Measurements from ENCODE around the gene CPSF7.
"Not testable (repeated sequence)": the region's sequence is repeated elsewhere in the genome, so short reads cannot be mapped to it uniquely, and the experiment has no call there.

The CPSF7 gene, protein sequence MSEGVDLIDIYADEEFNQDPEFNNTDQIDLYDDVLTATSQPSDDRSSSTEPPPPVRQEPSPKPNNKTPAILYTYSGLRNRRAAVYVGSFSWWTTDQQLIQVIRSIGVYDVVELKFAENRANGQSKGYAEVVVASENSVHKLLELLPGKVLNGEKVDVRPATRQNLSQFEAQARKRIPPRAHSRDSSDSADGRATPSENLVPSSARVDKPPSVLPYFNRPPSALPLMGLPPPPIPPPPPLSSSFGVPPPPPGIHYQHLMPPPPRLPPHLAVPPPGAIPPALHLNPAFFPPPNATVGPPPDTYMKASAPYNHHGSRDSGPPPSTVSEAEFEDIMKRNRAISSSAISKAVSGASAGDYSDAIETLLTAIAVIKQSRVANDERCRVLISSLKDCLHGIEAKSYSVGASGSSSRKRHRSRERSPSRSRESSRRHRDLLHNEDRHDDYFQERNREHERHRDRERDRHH
- 68.8 to 109 reads per million in 2 donors for total RNA-seq

DNA sequence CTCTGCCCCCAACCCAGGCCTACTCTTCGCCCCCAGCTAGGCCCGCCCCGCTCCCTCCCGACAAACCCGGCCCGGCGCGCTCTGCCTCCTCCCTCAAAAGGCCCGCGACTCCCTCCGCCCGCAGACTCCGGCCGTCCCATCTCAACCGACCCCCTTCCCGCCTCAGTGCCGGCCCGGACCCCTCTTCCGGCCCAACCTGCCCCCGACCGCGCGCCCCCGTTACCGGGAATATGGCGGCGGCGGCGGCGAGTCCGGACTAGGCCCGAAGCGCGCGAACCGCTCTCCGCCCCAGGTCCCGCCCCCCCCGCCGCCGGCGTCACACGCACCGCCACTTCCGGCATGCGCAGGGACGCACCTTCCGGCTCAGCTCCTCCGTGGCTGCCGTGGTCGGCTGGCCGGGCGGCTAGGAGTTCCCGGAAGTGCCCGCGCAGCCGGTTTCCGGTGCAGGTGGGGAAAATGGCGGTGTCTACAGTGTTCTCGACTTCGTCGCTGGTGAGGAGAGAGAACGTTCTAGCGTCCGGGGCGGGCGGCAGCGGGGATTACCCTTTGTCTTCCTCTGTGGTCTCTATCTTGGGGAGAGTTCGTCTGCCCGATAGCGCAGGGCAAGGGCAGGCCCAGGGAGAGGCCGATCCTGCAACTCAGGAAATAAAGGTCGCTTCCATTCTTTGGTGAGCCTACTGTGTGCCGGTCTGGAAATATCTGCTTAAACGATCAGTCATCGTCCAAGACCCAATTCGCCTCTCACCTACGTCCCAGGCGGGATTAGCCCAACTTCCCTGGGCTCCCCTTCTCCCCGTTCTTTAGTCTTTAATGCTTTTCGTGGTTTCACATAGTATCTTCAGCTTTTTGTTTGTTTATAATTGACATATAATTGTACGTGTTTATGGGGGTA, at the start of gene CPSF7, which contains the start of gene SDHAF2:
CPSF7 (minus strand) TSS at position 285 of the 892 bp plus-strand sequence. CDS start 740 bp downstream, outside the sequence.
SDHAF2 (plus strand) TSS at position 434 of the 892 bp plus-strand sequence; CDS start at position 457, 23 bp downstream.
- peak; percentile 97 for DNase-seq

DNA sequence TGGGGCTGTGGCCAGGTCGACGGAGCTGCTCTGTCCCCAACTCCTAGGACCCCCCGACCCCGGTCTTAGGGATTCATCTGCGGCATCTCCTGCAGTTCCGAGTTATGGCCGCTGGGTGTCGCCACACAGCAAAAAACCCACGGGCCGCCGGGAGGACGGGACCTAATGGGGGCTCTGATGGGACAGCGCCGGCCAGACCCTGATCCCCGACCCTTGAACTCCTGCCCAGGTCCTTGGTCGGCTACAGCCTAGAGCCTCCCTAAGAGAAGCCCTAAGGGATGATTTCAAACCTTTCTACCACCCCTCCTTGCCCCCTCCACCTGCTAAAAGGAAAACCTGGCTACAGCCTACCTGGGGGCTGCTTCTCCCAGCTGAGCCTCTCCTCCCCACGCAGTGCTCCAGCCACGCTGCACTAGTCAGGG, 48.0 kb upstream of the CPSF7 start:
- DNase-seq = peak; percentile 47

DNA sequence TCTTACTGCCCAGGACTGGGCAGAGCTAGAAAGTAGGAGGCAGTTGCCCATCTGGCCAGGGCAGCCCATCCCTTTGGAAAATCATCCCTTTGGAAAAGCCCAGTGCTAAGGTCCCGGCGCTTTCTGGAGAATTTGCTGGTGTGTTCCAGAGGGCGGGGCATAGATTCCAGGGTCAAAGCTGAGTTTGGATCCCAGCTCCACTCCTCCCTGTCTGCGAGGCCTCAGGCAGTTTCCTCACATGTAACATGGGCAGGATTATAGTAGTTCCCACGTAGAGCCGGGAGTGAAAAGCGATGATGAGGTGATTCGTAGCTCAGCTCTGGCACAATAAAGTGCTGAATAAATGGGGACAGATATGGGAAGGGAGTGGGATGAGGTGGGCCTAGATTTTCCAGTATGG, 47.4 kb upstream of the CPSF7 start:
- no peak for DNase-seq

DNA sequence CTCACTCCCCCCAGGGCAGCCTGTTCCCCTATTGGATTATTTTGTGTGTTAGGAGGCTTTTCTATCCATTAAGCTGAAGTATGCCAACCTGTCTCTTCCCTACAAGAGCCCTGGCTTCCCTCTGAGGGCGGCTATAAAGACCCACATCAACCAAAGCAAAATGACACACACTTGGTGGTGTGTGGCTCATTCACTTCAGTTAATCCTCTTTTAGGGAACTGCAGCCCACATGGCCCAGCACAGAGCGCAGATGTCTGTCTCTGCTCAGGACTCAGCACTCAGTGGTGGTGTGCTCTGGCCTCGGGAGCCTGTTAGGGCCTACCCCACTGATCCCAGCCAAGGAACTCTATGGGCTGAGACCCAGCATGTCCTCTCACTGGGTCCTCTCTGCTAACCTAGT, 46.6 kb upstream of the CPSF7 start:
- DNase-seq = no peak

DNA sequence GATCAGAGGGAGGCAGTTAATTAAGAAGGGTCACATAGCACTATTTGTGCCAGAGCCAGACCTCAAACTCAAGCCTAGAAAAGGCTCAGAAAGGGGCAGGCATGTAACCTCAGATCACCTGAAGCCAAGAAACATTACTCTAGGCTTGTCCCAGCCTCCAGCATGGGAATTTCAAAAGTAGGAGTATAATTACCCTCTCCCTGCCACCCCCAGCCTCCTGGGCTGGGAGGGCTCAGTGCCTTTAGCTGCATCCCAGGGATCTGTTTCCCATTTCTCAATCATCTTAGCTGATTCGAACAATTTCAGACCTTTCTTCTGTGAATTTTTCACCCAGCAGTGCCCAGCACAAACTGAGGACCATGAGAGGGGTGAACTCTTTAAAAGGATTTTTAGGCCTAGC, 45.7 kb upstream of the CPSF7 start:
- DNase-seq = no peak

DNA sequence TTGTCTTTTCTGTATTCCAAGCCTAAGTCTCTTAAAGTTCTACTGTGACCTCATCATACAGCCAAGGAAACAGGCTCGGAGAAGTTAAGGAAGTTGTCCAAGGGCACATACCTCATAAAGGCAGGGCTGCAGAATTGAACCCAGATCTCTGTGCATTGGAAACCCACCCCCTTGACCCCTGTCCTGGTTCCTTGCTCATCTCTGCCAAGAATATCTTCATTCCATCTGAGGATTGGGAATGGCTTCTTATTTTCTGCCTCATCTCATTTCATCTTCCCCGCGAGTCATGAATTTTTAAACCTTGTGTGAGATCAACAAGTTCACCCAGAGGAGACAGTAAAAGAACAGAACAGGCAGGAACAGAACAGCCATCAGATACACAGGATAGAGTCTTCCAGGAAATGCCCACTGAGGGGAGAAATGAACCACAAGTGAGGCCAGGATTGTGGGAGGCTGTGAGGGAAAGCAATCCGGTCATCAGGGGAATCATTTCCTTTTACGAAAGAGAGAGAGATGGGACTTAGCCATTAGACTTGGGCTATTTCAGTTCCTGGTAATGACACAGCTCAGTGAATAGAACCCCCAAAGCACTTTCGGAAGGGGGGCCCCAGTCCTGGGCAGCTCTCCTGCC, 44.4 kb upstream of the CPSF7 start:
- DNase-seq = no peak

DNA sequence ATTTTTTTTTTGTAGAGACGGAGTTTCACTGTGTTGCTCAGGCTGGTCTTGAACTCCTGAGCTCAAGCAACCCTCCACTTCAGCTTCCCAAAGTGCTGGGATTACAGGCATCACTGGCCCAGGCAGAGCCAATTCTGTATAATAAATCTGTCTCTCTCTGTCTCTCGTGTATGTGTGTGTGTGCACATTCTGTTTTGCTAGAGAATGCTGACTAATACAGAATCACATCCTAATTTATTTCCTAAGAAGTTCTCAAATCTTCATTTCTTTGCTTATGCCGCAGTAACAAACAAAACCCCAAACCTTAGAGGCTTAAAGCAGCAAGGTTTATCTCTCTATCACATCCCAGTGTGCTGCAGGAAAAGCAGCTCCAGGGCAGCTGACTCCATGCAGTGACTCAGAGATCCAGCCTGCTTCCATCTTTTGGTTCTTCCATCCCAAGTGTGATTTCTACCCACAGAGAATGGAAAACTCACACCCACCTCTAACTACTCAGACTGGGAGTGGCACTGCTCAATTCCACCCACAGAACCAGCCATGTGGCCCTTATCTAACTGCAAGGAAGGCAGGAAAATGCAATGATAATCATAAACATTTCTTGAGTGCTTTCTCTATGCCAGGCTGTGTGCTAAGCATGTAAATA, 43.7 kb upstream of the CPSF7 start:
- DNase-seq = no peak

DNA sequence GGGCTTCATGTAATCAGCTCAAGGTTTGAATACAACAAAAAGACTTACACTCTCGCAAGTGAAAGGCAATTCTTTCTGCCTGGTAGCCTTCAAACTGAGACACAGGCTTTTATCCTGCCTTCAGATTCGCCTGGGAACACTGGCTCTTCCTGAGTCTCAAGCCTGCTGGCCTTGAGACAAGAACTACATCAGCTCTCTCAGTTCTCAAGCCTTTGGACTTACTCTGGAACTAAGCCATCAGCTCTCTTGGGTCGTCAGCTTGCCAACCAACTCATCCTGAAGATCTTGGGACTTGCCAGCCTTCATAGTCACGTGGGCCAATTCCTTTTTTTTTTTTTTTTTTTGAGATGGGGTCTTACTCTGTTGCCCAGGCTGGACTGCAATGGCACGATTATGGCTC, 43.1 kb upstream of the CPSF7 start:
- DNase-seq = no peak

DNA sequence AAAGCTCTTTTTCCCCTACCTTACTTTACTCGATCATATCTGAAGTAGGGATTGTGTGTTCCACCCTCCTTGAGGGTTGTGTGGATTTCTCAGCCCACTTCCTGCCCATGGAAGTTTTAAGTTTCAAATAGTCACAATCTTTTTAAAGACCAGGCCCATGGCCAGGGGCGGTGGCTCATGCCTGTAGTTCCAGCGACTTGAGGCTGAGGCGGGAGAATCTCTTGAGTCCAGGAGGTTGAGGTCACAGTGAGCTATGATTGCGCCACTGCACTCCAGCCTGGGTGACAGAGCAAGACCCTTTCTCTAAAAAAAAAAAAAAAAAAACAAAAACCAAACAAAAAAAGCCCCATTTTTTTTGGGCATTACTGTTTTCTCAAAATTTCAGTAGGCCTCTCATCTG, 42.5 kb upstream of the CPSF7 start:
- no peak for DNase-seq

DNA sequence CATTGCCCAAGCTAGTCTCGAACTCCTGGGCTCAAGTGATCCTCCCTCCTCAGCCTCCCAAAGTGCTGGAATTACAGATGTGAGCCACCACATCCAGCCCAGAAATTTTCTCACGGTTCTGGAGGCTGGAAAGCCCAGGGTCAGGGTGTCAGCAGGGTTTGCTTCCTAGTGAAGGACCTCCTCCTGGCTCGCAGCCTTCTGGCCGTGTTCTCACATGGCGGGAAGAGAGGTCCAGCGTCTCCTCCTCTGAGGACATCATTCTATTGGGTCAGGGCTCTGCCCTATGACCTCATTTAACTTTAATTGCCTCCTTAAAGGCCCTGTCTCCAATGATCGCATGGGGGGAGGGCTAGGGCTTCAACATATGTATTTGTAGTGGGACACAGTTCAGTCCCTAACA, 38.2 kb upstream of the CPSF7 start:
- DNase-seq = no peak

DNA sequence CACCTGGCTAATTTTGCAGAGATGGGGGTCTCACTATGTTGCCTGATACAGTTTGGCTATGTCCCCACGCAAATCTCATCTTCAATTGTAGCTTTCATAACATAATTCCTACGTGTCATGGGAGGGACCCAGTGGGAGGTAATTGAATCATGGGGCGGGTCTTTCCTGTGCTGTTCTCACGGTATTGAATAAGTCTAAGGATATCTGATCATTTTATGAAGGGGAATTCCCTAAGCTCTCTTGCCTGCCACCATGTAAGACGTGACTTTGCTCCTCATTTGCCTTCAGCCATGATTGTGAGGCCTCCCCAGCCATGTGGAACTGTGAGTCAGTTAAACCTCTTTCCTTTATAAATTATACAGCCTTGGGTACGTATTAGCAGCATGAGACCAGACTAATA, 37.8 kb upstream of the CPSF7 start:
- DNase-seq = not testable (repeated sequence)

DNA sequence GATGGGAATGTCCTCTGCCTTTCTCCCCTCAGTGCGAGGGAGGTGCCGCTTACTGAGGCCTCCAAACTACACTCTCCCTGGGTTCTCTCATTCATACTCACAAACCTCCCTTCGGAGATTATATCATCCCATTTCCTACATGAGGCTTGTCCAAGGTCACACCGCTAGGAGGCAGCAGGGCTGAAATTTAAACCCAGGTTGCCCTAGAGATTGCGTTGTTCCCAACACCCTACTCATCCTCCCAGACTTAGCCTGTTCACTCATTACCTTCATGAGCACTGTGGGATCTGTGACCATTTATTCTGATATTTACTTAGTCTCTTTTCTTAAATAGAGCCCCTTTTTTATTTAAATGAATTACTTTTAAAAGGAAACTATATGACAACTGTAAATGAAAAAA, 31.2 kb upstream of the CPSF7 start:
- DNase-seq = no peak

DNA sequence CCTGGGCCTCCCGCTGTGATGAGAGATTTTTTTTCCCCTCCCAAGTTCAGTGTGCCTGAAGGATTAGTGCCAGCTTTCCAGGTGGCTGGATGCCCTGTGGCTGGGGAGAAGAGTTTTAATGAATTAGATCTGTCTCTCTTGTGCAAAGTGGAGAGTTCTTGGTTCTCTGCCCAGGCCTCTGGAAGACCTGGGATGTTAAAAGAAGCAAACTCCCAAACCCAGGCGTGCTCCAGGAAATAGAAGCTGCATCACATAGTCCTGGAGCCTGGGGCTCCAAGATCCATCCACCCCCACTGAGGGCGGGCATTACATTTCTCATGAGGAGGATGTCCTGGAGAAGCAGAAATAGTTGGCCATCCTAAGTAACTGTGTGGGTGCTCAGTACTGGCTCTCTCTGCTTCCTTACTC, 30.7 kb upstream of the CPSF7 start:
- no peak for DNase-seq

DNA sequence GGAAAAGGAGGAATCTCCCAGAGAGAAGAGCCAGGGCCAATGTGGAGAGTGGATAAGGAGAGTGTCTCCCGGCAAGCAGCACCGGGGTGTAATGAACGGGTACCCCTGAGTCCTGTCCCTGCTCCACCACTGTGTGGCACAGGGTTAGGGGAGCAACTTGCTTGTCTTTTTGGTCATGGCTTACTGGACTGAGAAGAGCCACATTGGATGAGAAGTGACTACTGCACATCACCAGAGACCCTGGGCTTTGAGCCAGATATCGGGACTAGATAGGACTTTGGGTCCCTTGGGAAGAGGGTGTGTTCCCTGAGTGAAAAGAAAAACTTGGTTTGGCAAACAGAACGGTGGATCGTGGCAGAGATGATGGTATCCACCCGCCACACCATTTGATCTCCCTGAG, 24.7 kb upstream of the CPSF7 start:
- DNase-seq = no peak

DNA sequence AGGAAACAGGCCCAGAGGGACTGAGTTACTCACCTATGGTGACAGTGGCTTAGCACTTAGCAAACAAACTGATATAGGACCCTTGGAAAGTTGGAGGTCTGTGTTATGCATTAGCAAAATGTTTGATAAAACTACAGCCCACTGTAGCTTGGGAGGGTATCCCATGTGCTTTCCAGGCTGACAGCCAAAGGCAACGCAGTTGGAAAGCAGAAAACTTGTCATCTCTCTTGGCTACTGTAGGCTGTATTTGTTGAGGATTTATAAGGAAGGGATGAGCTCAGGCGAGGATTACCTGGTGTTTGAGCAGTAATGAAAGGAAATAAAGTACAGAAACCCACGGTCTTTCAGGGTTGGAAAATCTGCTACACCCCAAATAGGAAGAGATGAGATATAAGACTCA, 23.9 kb upstream of the CPSF7 start:
- DNase-seq = no peak

DNA sequence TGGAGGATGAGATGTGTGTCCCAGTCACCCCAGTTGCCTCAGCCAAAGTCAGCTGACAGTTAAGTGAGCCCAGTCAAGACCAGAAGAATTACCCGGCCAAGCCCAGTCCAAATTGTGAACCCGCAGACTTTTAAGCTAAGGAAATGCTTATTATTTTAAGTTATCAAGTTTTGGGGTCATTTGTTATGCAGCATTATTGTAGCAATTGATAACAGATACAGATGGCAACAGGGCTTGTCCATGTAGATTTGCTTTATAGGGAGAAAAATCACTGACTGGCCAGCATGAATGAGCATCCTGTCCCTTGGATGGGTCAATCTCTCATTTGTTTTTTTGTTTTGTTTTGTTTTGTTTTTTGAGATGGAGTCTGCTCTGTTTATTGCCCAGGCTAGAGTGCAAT, 23.1 kb upstream of the CPSF7 start:
- no peak for DNase-seq

DNA sequence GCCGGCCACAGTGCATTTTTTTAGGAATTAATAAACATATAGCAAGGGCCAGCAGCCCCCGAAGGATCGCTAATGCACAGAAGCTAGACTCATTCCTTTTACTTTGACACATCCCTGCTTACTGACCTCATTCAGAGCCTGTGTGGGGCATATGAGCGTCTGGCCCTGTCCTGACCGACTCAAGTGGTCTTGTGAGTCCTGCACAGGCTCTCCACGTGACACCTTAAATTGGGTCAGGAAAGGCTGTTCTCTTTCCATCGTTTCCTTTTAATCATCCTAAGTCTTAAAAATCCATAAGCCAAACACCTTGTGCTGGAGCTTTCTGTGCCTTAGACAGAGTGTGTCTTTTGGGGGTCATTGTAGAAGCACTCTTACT, 18.8 kb upstream of the CPSF7 start:
- DNase-seq = no peak

DNA sequence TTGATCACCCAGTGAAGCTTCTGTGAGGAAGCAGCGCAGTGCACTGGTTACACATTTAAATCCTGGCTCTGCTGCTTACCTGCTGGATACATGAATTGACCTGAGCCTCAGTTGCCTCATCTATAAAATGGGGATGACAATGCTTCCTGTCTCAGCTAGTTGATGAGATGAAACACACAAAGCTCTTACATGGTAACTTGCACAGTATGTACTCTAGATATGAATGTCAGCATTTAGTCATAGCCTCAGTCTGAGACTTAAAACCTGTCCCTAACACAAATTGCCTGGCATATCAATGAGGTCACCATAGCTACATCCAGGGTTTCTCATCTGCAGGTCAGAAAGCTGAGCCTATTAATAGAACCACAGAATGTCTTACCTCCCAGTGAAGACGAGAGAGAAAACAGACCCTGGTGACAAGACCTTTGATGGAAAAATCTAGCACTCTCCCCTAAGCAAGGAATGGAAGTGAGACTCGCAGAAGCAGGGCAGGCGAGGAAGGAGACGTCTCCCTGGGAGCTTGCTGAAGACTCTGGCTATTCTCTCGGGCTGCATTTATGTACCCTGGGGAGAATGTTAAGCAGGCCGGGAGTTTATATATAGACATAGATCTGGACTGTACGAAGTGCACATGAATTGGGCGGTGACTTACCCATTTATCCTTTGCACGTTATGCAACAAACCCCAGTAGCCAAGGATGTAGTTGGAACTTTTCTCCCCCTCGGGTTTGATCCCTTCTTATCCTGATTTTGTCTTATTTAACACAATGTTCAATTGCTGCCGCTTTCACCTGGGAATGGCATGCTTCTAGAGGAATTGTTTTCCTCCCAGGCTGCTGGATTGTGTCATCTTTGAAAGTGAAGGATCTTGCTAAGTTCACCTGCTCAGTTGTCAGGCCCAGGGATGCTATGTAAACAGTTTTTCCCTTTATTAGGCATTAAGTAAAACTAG, 18.1 kb upstream of the CPSF7 start:
- DNase-seq = no peak

DNA sequence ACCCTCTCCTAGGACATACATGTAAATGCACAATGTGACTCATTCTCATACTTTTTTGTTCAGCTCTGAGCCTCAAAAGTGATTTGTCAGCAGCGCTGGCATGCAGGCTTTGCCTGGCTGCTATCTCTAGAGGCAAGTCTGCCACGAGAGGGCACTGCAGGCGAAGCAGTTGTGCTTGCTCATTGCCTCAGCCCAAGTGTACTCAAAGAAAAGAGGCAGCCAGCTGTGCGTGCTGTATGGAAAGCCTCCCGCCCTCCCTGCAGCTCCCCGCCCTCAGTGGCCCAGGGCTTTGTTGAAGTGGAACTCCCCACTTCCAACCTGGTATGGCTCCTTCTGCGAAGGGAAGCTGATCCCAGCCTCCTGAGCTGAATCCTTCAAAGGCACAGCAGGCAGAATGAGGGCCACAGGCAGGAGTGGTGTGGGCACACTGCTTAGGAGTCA, 16.5 kb upstream of the CPSF7 start:
- DNase-seq = peak; percentile 38

DNA sequence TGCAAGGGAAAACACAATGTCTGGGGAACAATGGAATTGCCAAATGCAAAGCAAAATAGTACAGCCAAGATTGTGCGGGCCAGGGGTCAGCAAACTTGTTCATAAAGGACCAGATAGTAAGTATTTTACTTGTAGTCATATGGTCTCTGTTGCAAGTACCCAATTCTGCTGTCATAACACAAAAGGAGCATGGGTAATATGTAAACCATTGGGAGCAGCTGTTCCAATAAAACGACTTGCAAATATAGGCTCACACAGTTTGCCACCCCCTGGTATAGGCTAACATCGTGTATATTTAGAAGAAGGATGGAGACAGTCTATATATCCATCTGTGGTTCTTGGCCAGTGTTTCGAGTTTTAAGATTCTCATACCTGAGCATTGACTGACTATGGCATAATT, 15.7 kb upstream of the CPSF7 start:
- no peak for DNase-seq

DNA sequence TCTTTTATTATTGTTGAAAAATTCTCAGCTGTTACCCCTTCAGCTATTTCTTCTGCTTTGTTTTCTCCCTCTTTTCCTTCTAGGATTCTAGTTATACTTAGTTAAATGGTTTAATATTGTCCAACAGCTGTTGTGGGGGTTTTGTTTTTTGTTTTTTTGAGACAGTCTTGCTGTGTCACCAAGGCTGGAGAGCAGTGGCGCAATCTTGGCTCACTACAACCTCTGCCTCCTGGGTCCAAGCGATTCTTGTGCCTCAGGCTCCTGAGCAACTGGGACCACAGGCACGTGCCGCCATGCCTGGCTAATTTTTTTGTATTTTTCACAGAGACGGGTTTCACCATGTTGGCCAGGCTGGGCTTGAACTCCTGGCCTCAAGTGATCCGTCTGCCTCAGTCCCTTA, 12.8 kb upstream of the CPSF7 start:
- DNase-seq = no peak

Measured in T-helper 9 cell (primary cell).